H54 (cell line): ENCODE measurements around the gene FAM181B.
"Not testable (repeated sequence)": the region's sequence is repeated elsewhere in the genome, so short reads cannot be mapped to it uniquely, and the experiment has no call there.

ENCODE experiments used
- DNase-seq: peaks from one replicate; pipeline ENCODE4 v3.0.0; 2011; ENCODE audit warnings: low spot score, mixed read lengths; ENCODE audit not compliant: insufficient read length
- FAIRE-seq: peaks from 3 replicates; lab custom pipeline; 2011; peaks lifted over from hg19 to GRCh38; lab: Jason Lieb, UNC
- POLR2A ChIP-seq: IDR thresholded peaks from 2 replicates; pipeline ENCODE4 v1.6.1; 2011; ENCODE audit warnings: low read depth, mild to moderate bottlenecking, low read length

The FAM181B gene

DNA sequence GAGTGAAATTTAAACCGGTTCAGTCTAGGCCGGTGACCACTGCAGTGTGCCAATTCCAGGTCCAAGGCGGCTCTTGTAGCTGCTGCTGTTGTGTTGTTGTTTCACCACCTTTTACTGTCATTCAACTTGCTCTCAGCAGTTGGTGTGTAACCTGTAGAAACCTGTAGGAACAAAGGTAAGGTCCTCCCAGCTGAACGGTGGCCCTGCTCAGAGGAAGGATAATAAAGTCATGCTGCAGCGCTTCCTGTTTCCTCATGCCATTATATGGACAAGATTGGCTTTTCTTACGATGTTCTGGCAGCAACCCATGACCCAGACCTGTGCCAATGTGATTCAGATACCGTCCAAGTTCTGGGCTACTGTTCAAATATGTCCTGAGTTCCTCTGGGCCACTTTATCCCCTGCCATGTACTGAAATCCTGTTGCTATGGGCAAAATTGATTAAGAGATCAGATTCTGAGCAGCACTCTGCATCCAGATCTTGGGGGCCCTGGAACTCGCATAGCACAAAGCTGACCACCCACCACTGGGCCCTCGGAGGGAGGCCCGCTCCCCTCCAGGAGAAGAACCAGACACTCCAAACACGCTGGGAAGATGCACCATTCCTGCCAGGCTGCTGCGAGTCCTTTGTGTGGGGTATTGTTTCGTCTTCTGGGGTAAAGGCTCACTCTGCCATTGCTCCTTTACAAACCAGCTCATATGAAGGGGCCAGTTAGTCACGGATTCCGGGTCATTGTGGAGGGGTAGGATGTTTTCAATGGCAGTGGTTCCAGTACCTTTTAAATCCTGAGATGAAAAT is 13.2 kb downstream of the FAM181B start:
- no peak for FAIRE-seq
- TF ChIP-seq POLR2A, result no peak
- no peak for DNase-seq

DNA sequence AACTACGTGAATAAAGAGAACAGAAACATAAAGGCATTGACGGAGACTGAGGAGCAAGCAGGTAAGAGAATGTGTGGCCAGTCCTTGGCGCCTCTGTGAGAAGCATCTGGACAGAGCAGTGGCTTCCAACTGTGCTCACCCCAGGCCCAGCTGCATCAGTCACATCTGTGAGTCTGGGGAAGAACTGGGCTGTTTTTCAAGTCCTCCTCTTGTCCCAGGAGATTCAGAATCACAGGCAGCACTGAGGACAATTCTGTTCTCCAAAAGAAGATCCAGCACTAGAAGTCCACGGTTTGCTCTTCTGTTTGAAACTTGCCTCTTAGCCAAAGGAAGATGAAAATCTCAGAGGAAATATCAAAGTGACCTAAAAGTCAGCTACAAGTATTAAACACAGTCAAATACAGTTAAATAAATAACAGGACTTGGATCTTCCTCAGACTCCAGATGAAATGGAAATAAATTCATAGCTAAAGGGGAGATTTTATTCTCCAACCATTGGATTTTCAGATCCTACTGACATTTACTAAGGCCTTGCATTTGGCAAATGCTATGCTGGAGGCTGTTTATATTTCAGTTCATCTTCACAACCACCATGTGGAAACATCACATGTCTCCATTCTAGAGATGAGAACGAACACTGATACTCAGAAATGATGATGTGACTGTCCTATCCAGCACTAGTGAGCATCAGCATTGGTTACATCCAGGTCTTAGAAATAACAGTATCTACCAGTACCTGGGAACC is 14.1 kb downstream of the FAM181B start:
- no peak for FAIRE-seq
- TF ChIP-seq POLR2A, result no peak
- no peak for DNase-seq

DNA sequence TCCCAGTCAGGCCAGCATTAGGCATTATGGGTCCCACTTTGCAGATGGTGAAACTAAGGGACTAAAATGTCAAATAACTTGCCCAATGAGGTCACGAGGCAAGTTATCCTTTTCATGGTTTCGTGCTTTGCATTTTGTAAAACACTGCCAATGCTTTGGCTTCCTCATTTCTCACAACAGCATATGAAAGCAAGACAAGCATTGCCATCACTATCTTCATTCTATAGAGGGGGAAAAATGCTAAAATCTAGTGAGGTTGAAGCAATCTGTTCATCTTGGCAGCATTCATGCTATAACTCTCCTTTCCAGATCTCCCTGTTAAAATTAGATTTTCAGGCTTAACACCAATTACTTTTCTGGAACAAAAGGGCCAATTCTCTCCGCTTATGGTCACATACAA is 14.8 kb downstream of the FAM181B start:
- no peak for DNase-seq
- no peak for FAIRE-seq
- TF ChIP-seq POLR2A, result no peak

DNA sequence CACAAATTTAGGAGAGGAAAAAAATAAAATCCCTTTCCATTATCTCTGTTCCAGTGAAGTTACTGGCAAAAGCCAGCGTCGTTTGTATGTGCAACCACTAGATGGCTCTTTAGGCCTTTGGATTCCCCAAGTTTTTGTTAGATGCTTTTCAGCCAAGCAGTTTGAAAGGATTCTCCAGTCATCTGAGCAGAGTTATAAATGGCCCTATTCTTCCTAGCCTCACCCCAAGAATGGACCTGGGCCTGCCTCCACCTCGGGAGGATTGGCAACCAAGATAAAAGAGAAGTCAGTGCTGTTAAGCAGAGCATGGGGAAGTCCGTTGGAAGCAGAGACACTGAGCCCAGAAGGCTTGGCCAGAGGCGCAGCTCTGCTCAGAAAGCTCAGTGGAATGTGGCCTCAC is 15.4 kb downstream of the FAM181B start:
- TF ChIP-seq POLR2A, result no peak
- FAIRE-seq (no peak), DNase-seq (peak; percentile 66)

DNA sequence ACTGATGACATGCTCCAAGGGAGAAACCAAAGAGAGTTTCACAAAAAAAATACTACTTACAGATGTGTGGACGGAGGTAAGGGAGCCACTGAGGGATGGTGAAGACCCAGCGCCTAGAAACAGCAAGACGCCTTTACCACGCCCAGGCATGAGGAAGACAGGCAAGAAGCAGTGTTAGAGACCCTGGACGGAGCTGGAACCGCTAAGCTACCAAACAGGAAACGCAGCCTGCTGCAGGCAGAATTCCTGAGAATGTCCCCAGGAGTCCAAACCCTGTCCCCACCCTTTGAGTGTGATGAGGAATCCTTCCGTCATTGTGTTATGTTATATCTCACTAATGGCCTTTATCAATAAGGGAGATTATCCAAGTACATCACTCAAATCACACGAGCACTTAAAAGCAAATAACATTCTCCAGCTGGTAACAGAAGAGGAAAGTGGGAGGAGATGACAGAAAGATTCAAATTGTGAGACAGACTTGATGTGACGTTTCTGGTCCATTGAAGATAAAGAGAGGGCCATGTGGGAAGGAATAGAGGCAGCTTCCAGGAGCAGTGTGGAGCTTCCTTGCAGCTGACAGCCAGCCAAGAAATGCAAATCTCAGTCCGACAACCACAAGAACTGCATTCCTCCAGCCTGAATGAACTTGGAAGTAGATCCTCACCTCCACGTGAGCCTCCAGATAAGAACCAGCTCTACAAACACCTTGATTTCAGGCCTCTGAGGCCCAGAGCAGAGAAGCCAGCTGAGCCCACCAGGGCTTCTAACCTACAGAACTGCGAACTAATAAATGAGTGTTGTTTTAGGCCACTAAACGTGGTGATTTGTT is 19.1 kb downstream of the FAM181B start:
- no peak for DNase-seq
- no peak for FAIRE-seq

DNA sequence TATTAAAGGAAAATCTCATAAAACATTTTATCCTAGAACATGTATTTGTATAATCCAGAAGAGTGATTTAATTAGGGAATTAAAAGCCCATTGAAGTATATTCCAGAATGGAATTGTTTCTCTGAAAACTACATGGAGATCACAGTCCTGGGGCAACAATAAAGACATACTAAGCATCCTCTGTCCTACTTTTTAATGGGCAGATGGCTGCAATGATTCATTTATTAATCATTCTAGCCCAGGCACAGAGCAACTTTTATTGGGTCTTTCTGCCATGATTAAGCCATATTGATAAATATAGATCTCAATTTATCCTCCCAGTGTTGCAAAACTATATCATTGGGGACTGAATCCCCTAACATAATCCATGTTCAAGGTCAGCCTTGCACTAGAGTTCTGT is 22.0 kb downstream of the FAM181B start:
- DNase-seq (no peak), FAIRE-seq (no peak)
- no peak for TF ChIP-seq POLR2A

More for the DNA sequence above, 19.1 kb downstream of the FAM181B start:
- TF ChIP-seq POLR2A, result no peak

DNA sequence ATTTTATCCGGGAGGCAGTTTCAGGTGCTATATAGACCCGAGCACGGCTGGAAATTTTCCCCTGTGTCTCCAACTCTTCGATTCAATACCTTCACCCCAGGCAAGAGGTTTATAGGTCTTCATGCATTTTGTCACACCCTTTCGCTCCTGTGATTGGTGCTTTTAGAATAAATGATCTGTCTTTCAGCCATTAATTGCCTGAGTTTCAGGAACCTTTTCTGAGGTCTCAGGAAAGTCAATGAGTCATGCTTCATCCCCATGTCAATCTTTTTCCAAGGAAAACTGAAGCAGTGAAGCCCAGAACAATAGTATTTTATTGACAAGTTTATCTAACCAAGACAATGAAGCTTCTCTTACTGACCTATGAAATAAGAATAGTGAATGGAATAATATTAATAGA is 29.9 kb downstream of the FAM181B start:
- DNase-seq (no peak), FAIRE-seq (no peak)
- no peak for TF ChIP-seq POLR2A

DNA sequence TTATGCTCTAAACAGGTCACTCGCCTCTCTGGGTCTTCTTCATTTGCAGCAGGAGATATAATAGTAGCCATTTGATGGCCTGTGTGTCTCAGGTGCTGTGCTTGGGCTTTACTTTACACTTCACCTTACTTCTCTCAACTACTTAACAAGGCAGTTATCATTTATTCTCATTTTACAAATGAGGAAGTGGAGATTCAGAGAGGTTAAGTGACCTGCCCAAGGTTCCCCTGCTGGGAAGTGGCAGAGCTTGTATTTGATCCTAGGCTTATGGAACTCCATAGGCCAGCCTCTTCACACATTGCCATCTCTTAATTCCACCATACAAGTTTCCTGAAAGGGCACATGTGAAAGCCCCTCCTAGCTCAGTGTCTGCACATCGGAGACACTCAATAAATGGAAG is 30.4 kb downstream of the FAM181B start:
- FAIRE-seq, result no peak
- no peak for DNase-seq
- TF ChIP-seq POLR2A, result no peak

DNA sequence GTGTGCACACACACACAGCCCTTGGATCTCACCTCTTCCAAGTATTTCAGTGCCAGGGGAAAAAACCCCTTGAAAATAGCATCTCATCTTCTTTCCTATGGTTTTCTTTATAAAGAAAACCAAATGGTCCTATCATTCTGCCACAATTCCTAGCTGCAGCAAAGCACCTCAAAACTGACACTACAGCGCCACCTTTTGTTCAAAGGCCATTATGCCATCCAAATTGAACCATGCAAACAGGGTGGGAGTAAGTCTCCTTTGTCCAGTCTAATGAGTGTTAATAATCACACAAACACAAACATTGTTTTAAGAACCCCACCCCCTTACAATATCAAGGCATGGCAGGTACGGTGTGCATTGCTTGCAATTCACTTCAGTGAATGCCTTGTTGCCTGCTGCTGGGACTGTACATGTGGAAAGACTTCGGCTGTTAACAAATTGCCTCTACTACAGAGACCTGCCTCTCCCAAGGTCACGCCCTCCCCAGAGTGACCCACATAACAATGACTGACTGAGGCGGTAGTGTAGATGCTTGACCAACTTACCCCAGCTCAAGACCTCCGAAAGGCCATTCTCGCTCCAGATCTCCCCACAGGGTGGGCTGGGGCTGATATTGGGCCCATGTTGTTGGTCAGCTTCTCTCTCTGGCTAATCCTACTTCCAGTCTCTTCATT is 31.7 kb downstream of the FAM181B start:
- DNase-seq, result peak; percentile 35
- TF ChIP-seq POLR2A, result no peak
- peak; percentile 84 for FAIRE-seq

DNA sequence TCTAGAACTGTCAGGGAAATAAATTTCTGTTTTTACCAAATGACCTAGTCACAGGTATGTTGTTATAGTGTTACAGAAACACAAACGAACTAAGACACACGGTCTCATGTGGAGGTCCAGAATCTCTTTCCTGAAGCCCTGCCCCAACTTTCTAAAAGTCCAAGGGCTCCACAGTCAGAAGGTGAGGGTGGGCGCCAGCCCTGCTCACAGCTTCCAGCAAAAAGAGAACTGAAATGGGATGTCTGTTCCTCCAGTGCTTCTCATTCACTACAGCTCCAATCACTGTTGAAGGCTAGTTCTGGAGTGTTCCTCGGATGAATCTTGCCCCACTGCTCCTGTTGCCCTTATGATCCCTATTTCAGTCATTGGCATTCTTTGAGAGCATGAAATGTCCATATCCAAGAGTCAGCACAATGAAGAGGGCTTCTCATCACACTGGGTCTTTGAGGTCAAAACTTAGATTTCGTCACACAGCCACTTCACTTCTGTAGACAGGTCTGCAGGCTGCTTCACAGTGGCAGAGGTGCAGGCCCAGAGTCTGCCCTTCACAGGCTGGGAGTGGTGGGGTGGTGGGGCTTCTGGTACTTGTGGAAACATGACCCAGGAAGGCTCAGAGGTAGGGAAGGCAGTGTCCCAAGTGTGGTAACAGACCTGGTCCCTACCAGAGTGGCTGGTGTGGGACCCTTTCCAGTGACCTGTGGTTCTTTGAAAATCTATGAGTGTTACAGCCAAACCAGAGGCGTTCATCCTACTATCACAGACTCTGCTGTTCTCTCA is 34.9 kb downstream of the FAM181B start:
- FAIRE-seq (no peak), DNase-seq (no peak)
- TF ChIP-seq POLR2A, result no peak

DNA sequence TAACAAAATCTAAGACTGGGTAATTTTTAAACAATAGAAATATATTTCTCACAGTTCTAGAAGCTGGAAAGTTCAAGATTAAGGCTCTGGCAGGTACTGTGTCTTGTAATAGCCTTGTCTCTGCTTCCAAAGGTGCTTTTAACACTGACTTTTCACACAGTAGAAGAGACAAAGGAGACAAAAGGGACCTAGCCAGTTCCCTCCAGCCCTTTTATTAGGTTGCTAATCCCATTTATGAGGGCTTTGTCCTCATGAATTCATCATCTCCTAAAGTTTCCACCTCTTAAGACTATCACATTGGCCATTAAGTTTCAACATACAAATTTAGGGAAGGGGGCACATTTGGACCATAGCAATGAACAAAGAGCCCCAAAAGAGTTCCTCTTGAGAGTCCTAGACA is 40.7 kb downstream of the FAM181B start:
- TF ChIP-seq POLR2A, result no peak
- DNase-seq, result no peak
- FAIRE-seq, result no peak

DNA sequence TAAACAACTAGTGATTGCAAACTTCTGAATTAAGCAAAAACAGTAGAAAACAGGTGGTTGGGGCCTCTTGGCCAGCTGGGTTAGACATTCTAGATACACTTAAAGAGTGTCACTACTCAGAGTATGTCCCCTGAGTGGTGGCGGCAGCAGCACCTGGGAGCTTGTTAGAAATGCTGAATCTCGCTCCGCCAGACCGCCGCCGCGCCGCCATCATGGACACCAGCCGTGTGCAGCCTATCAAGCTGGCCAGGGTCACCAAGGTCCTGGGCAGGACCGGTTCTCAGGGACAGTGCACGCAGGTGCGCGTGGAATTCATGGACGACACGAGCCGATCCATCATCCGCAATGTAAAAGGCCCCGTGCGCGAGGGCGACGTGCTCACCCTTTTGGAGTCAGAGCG is 44.3 kb downstream of the FAM181B start:
- FAIRE-seq, DNase-seq: not testable (repeated sequence)

DNA sequence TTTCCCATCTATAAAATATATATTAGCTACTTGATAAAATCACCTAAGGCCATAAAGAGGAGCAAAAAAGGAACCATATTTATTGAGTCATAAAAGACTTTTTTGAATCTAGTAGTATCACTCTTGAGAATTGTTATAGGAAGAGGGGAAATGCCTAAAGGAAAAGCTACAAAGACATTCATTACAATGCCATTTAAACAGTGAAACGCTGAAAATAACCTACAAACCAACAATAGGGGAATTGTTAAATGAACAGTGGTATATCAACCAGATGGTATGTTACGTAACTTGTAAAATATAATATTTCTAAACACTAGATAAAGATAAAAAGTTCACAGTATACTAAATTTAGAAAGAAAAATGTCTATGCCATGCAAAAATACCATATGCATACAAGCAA is 47.5 kb downstream of the FAM181B start:
- no peak for TF ChIP-seq POLR2A
- FAIRE-seq (no peak), DNase-seq (no peak)
